Upper lobe of left lung (tissue), 6 donors: ENCODE results near the gene ADAMTS12. TPM values are rescaled to one million over a fixed set of nuclear protein-coding genes. Genes with fewer than 3 reads are reported as not detected.
A peak's percentile ranks its signal among the peaks of the same experiment; 100 is the strongest.

Source experiments
- ATAC-seq, 2 donors: fragments of 200-7000 bp; cut with Tn5 transposase; one replicate each; pipeline ENCODE4 v1.9.1; 2022; ENCODE audit warnings: mild to moderate bottlenecking in 2 of 2, moderate library complexity in 2 of 2; ENCODE audit not compliant: low FRiP score in 2 of 2
- DNase-seq, 2 donors: peaks; one replicate each; pipeline ENCODE4 v3.0.0-alpha.2; 2019 to 2020
- H3K27ac ChIP-seq, 4 donors: fragments of 200-600 bp; sonication (generic); one replicate each; pipeline ENCODE4 v1.5.1; 2016 to 2019
- H3K27me3 ChIP-seq, 4 donors: fragments of 200-600 bp; sonication (generic); one replicate each; pipeline ENCODE4 v1.5.1; 2017 to 2019
- H3K36me3 ChIP-seq, 4 donors: fragments of 200-600 bp; sonication (generic); one replicate each; pipeline ENCODE4 v1.5.1; 2016 to 2019
- H3K4me1 ChIP-seq, 4 donors: fragments of 200-600 bp; sonication (generic); one replicate each; pipeline ENCODE4 v1.5.1; 2018 to 2019
- H3K4me3 ChIP-seq, 4 donors: fragments of 200-600 bp; sonication (generic); one replicate each; pipeline ENCODE4 v1.5.1; 2017 to 2019; ENCODE audit warnings: mild to moderate bottlenecking in 2 of 4, moderate library complexity in 1 of 4
- H3K9me3 ChIP-seq, 4 donors: fragments of 200-600 bp; sonication (generic); one replicate each; pipeline ENCODE4 v1.5.1; 2018 to 2019
- CTCF ChIP-seq, 6 experiments: fragments of 450-650 bp in 4 of 6; fragments of 200-600 bp in 2 of 6; sonication (generic) in 2 of 6; IDR thresholded peaks; one replicate each; pipeline ENCODE4 v1.5.1; 2016 to 2019; ENCODE audit warnings: antibody characterized with exemption in 6 of 6
- EP300 ChIP-seq, 4 donors: sonication (generic); formaldehyde crosslinking; IDR thresholded peaks; one replicate each; pipeline ENCODE4 v1.5.1; 2017; ENCODE audit warnings: antibody characterized with exemption in 4 of 4, control low read depth in 2 of 4
- POLR2A ChIP-seq, 4 donors: fragments of 450-650 bp; IDR thresholded peaks; one replicate each; pipeline ENCODE4 v1.5.1; 2016 to 2017; ENCODE audit warnings: antibody characterized with exemption in 4 of 4, mild to moderate bottlenecking in 2 of 4
- POLR2AphosphoS5 ChIP-seq, 2 donors: sonication (generic); formaldehyde crosslinking; IDR thresholded peaks; one replicate each; pipeline ENCODE4 v1.5.1; 2017; ENCODE audit warnings: antibody characterized with exemption in 2 of 2
- WGBS, 2 donors: methylation state at CpG; one replicate each; pipeline ENCODE4 v1.1.5; 2017 to 2018; 5-methylcytosine and 5-hydroxymethylcytosine counted together
- total RNA-seq, 6 donors: library from RNA; depleted of rRNA in 4 of 6; stranded (reverse); fragments of >200 nt in 4 of 6; gene quantifications; one replicate each; pipeline versions ENCODE4 v1.1.0 to v1.2.1, GENCODE V29; 2016 to 2021
- donor health status: DM: no; HTN: no; CAD: no; lungs with moderate emphysema.
- donor health status: DM: no; HTN: yes; CAD: no; lungs with severe emphysema.

Gene ADAMTS12
- total RNA-seq, 6 donors from 2014 or later = 2.3 to 16.8 (median 7.4) TPM

GRCh38 chr5:33688526-33688925 is 203.3 kb downstream of the ADAMTS12 start:
- DNase-seq (no peak), ATAC-seq (peak in 1 of 2 donors; percentile 43)
- no peak for TF ChIP-seq POLR2AphosphoS5 (IDR thresholded peaks at IDR 0.05)
- no peak for TF ChIP-seq EP300 (IDR thresholded peaks at IDR 0.05)
- TF ChIP-seq CTCF (IDR thresholded peaks at IDR 0.05) = no peak
- TF ChIP-seq POLR2A (IDR thresholded peaks at IDR 0.05) = no peak
- Histone ChIP-seq H3K4me1 (no peaks in the 10 kb centered on the region), H3K9me3 (no peaks in the 10 kb centered on the region), H3K4me3 (no peak overlapping the region), H3K36me3 (no peaks in the 10 kb centered on the region), H3K27me3 (no peaks in the 10 kb centered on the region), H3K27ac (no peak overlapping the region)
- WGBS, 2 donors = 78 to 79% methylated on average over 4 of the region's 4 CpGs

GRCh38 chr5:33688066-33688465 is 203.7 kb downstream of the ADAMTS12 start:
- no peak for TF ChIP-seq POLR2A (IDR thresholded peaks at IDR 0.05)
- no peak for TF ChIP-seq EP300 (IDR thresholded peaks at IDR 0.05)
- no peak for TF ChIP-seq CTCF (IDR thresholded peaks at IDR 0.05)
- TF ChIP-seq POLR2AphosphoS5 (IDR thresholded peaks at IDR 0.05) = no peak
- WGBS, 2 donors = 70 to 84% methylated on average over 3 of the region's 3 CpGs
- H3K9me3 ChIP-seq = no peaks in the 10 kb centered on the region
- H3K4me3 ChIP-seq = no peak overlapping the region
- no peaks in the 10 kb centered on the region for H3K27me3 ChIP-seq
- ATAC-seq (peak in 1 of 2 donors; percentile 39), DNase-seq (no peak)
- H3K36me3 ChIP-seq = no peaks in the 10 kb centered on the region
- no peaks in the 10 kb centered on the region for H3K4me1 ChIP-seq
- no peak overlapping the region for H3K27ac ChIP-seq

GRCh38 chr5:33685873-33686755 is 205.7 kb downstream of the ADAMTS12 start:
- Histone ChIP-seq H3K9me3 (no peaks in the 10 kb centered on the region), H3K4me3 (no peak overlapping the region), H3K27me3 (no peaks in the 10 kb centered on the region), H3K4me1 (no peaks in the 10 kb centered on the region), H3K27ac (no peak overlapping the region), H3K36me3 (no peaks in the 10 kb centered on the region)
- peak in 1 of 2 donors; percentile 25 for ATAC-seq
- 66 to 73% methylated on average over 11 of the region's 11 CpGs for WGBS, 2 donors
- DNase-seq = no peak
- TF ChIP-seq EP300 (IDR thresholded peaks at IDR 0.05) (no peak), POLR2A (IDR thresholded peaks at IDR 0.05) (no peak), CTCF (IDR thresholded peaks at IDR 0.05) (no peak), POLR2AphosphoS5 (IDR thresholded peaks at IDR 0.05) (no peak)

- no peaks in the 10 kb centered on the region for H3K36me3 ChIP-seq
- H3K4me1 ChIP-seq = no peaks in the 10 kb centered on the region
- H3K27me3 ChIP-seq = no peaks in the 10 kb centered on the region
- H3K9me3 ChIP-seq = no peaks in the 10 kb centered on the region
- ATAC-seq (no peak), DNase-seq (no peak)
- WGBS, 2 donors = 38 to 47% methylated on average over 7 of the region's 7 CpGs
- no peak overlapping the region for H3K4me3 ChIP-seq
- TF ChIP-seq EP300 (IDR thresholded peaks at IDR 0.05) = no peak
- no peak for TF ChIP-seq POLR2AphosphoS5 (IDR thresholded peaks at IDR 0.05)
- TF ChIP-seq POLR2A (IDR thresholded peaks at IDR 0.05) = no peak
- H3K27ac ChIP-seq = no peak overlapping the region
Measured at GRCh38 chr5:33684496-33685159, 207.2 kb downstream of the ADAMTS12 start.

GRCh38 chr5:33679791-33680190 is 212.0 kb downstream of the ADAMTS12 start:
- TF ChIP-seq POLR2A (IDR thresholded peaks at IDR 0.05) (no peak), CTCF (IDR thresholded peaks at IDR 0.05) (no peak), EP300 (IDR thresholded peaks at IDR 0.05) (no peak), POLR2AphosphoS5 (IDR thresholded peaks at IDR 0.05) (no peak)
- ATAC-seq = no peak
- Histone ChIP-seq H3K4me3 (no peak overlapping the region), H3K9me3 (no peaks in the 10 kb centered on the region), H3K27ac (no peak overlapping the region), H3K27me3 (no peaks in the 10 kb centered on the region), H3K36me3 (no peaks in the 10 kb centered on the region), H3K4me1 (no peaks in the 10 kb centered on the region)
- WGBS, 2 donors = 87 to 91% methylated on average over 2 of the region's 2 CpGs
- DNase-seq = no peak
